Sciatic nerve (tissue), 2 donors: ENCODE measurements around the gene TCOF1. TPM values are rescaled to one million over a fixed set of nuclear protein-coding genes. Genes with fewer than 3 reads are reported as not detected.

ENCODE experiments used
- ATAC-seq: fragments of 200-7000 bp; cut with Tn5 transposase; one replicate; pipeline ENCODE4 v1.9.1; 2020; ENCODE audit warnings: mild to moderate bottlenecking, moderate library complexity
- DNase-seq: peaks from one replicate; pipeline ENCODE4 v3.0.0-alpha.2; 2020; ENCODE audit warnings: low spot score
- intact Hi-C: fragments of 100-400 bp; cut with DNase I; formaldehyde crosslinking; loops from one replicate; pipeline ENCODE4 v1.14.2; 2022
- total RNA-seq: library from RNA; stranded (reverse); fragmentation: NEBNext Ultra II Directional; extraction: Animal tissue kit (Norgen Biotek cat#: 25700); gene quantifications from one replicate; pipeline ENCODE4 v1.2.1, GENCODE V29; 2021
- donor health status: DM: no; HTN: no; CAD: no.
- donor health status: DM: no; HTN: no; CAD: no.

The TCOF1 gene
- total RNA-seq, 1 donor from 2014 or later = 30.0 TPM

DNA sequence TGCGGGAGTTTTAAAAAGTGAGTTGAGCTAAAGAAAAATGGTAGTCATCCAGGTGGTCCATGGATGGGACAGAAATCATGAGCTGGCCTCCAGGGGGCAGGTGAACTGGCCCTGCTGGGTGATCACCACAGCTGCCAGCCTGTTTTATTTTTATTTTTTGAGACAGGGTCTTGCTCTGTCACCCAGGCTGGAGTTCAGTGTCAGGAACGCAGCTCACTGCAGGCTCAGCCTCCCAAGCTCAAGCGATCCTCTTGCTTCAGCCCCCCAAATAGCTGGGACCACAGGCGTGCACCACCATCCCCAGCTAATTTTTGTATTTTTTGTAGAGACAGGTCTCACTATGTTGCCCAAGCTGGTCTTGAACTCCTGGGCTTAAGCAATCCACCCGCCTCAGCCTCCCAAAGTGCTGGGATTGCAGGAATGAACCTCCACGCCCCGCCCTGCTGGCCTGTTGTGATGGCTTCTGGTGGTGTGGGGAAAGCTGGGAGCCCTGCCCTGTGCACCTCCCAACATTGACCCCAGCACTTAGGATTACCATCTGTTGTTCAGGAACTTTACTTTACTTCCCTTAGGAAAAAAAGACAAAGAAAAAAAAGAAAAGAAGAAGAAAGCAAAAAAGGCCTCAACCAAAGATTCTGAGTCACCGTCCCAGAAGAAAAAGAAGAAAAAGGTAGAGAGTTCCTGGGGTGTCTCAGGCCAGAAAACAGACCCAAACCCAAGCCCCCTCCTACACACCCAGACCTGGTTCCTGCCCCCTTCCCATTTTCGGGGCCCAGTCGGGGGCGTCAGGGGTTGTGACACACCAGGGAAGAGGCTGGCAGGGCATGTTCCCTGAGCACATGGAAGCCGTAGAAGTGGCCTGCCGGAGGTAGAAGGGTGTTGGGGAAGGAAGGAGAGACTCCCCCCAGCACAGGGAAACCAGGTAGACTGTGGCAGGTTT, 40.6 kb downstream of the TCOF1 start:
- intact Hi-C loops = no loop called here
- DNase-seq (no peak), ATAC-seq (peak; percentile 58)

DNA sequence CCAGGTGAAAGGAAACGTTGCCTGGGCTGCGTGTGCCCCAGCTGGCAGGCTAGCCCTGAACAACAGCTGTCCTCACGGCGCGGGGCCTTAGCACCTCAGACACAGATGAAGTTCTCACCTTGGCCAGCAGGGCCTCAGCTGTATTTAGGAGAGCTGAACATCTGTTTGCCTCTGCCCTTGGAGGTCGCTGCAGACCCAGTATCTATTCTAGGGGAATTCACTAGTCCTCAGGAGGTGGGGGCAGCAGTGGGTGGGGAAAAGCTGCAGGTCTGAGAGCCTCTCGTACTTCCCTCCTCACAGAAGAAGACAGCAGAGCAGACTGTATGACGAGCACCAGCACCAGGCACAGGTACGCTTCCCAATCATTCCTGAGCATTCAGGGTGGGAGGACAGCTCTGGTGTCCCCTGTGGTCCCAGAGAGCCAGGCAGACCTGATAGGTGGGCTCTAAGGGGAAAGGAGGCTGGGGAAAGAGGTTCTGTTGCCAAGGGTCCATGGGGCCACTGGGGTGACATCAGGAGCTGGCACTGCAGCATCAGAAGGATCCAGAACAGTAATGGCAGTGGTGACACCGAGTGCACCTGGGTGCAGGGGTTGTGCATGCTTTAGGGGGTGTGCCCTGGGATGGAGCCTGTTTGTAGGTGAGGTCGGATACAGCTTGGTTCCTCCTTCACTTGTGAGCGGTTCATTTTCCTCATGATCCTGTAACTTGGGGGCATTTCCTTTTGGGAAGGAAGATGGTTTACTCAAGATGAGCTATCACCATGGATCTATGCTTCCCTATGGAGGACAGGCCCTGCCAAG, 41.4 kb downstream of the TCOF1 start:
- intact Hi-C loops = no loop called here
- no peak for ATAC-seq
- no peak for DNase-seq

DNA sequence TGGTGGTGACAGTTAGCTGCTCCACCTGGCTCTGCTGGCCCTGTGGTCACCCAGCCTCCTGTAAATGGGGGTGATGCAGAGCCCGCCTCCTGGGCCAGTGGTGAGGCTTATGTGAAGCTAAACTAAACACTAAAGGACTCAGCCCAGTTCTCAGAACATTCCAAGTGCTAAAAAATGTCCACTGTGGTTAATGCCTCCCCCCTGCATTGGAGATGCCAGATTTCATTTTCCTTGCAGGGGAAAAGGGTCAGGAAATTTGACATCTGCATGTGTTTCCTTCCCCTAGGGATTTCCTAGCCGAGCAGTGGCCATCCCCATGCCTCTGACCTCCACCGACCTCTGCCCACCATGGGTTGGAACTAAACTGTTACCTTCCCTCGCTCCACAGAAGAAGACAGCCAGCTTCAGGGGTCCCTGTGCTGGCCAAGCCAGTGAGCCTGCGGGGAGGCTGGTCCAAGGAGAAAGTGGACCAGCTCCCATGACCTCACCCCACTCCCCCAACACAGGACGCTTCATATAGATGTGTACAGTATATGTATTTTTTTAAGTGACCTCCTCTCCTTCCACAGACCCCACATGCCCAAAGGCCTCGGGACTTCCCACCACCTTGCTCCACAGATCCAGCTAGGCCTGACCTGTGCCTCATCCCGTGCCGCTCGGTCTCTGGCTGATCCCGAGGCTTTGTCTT, 42.2 kb downstream of the TCOF1 start:
- no peak for ATAC-seq
- intact Hi-C loops = no loop called here

DNA sequence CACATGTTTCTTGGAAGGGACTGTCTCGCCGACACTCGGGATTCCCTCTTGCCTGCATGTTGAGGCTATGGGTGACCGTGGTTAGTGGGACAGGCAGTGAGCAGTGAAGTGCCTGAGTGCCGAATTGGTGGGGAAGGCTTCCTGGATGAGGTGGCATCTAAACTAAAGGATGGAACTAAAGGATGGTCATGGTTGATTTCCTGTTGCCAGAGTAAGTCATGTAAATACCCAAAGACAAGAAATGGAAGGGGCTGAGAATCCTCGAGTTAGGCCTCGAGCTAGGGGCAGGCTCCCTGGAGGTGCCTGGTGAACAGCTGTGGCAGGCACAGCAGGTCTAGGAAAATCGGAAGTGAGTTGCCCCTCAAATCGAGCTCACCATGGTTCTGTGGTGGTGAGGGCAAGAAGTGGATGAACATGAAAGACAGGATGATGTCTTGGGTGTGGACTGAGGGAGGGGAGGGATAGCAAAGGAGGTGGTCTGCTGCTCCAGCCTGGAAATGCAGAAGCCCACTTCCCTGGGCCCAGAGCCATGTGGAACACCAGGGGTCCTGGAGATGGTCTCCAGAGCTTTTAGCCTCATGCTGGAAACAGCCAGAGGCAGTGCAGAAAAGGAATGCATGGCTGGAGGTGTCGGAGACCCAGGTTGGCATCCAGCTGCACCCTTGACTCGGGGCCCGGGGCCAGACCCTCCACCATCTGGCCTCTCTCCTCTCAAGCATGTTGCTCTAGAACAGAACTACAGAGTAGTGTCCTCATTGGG, 43.0 kb downstream of the TCOF1 start:
- no peak for DNase-seq
- no peak for ATAC-seq
- intact Hi-C loops = no loop called here

More for the DNA sequence above, 42.2 kb downstream of the TCOF1 start:
- DNase-seq = no peak

DNA sequence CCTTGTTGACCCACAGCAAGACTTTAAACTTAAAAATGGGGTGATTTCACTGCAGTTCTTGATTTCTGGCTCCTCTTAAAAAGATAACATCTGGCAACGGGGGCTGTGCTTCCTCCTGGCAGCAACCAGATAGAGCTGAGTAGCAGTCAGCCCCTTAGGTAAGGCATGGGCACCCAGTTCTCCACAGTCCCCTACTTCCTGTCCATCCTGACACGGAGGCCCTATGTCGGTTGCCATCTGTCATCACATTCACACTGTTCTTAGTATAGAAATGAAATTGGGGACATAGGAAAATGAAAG, 43.5 kb downstream of the TCOF1 start:
- DNase-seq (no peak), ATAC-seq (no peak)
- intact Hi-C loops = no loop called here

DNA sequence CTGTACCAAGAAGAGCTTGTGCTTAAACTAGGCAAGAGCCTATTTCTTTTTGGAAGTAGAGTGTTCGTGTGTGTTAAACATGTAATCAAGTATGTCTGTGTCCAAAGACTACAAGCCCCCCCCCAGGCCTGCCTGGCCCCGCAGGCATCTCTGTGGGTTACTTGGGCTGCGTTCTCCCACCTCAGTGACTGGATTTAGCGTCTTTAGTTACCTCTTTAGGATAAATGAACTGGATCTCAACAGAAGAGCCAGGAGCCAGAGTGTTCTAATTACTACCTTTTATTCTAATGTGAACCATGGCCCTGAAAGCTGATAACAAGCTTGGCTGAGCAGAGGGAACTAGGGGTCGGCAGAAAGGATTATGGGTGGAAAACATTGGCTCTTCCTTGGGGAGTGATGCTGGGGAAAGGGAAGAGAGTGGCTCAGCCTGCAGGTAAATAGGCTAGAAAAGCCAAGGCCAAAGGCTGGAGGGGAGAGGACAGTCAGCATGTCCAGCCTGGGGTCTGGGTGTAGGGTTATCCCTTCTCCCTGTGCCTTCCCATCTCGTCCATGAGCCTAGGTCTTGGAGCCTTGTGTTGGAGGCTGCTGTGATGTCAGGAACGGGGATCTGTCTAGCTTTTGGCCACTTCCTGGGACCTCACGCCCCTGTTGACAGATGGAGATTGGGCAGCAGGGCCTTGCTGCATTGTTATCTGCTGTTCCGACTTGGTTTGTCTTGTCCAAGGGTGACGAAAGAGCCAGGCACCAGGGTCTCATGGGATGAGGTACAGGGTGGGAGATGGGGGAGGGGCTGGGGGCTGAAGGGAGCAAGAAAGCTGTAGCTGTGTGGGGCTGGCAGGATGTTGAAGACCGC, 44.1 kb downstream of the TCOF1 start:
- intact Hi-C loops = no loop called here
- ATAC-seq (no peak), DNase-seq (no peak)

DNA sequence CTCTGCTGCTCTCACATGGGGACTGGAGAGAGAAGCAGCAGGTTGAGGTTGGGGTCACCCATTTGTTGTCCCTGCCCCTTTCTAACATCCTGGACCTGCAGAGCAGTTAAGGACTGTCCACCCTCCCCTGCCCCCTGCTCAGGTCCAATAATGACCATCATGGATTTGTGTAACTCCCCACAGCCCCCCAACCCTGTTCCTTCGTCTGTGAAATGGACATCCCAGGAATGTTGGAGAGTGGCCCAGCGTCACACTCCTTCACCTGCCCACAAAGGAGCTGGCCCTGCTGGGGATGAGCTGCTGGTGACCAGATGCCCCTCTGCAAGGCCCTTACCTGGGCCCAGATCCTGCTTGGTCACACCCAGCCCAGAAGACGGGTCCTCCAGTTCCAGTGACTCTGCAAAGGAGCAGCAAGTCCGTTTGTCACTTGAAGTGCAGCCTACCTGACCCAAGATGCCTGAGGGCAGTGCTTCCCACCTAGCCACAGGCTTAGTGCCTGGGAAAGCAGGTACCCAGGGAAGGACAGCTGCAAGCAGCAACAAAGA, 44.8 kb downstream of the TCOF1 start:
- DNase-seq = no peak
- intact Hi-C loops = no loop called here
- no peak for ATAC-seq

DNA sequence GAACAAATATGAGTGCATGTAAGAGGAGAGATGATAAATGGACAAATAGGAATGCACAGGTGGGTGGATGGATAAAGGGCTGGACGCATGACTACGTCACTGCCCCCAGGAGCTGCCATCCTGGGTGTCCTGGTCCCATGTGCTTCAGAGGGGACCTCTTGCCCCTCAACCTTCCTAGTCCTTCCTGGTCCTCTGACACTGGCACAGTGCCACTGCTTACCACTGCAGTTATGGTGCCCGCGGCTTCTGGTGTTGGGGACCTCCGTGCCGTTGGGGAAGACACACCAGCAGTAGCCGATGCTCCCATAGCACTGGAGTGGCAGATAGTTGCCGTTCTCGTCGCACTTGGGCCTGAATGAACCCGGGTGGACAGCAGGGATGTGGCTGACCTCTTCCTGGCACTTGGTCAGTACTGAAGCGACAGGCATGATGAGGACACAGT, 45.4 kb downstream of the TCOF1 start:
- no peak for ATAC-seq
- intact Hi-C loops = no loop called here
- DNase-seq = no peak

DNA sequence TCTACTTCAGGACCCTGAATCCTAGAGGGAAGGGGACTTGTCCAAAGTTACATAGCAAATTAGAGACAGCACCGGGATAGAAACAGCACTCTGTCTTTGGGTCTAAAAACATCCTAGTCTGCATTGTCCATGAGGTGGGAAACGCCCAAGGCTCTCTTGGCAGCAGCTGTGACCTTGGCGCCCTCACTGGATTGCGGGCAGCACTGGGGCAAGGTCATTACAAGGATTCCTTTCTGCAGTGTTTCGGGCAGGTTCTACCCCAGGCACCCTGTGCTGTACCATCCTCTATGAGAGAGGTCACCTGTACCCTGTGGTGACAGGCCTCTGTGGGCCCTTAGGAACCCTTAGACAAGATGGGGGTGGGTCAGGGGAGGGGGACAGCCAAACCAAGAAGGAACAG, 46.6 kb downstream of the TCOF1 start:
- no peak for ATAC-seq
- intact Hi-C loops = no loop called here
- no peak for DNase-seq

DNA sequence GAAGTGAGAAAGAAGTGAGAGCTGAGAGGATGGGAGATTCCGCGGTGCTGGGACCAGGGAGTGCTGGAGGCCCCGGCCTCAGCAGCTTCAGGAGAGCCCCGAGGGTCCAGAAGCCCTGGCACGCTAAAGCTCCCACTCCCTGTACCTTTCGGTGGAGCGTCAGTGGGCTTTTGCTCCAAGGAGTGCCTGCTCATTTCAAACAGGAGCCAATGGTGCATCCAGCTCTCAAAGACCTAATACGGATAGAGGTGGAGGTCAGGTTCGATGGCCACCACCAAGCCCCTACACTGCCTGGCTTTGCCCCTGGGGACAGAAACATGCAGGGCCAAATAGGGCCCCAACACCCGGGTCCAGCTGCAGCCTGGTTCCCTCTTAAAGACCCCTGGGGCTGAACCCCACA, 47.0 kb downstream of the TCOF1 start:
- intact Hi-C loops = no loop called here
- no peak for ATAC-seq
- DNase-seq = no peak

DNA sequence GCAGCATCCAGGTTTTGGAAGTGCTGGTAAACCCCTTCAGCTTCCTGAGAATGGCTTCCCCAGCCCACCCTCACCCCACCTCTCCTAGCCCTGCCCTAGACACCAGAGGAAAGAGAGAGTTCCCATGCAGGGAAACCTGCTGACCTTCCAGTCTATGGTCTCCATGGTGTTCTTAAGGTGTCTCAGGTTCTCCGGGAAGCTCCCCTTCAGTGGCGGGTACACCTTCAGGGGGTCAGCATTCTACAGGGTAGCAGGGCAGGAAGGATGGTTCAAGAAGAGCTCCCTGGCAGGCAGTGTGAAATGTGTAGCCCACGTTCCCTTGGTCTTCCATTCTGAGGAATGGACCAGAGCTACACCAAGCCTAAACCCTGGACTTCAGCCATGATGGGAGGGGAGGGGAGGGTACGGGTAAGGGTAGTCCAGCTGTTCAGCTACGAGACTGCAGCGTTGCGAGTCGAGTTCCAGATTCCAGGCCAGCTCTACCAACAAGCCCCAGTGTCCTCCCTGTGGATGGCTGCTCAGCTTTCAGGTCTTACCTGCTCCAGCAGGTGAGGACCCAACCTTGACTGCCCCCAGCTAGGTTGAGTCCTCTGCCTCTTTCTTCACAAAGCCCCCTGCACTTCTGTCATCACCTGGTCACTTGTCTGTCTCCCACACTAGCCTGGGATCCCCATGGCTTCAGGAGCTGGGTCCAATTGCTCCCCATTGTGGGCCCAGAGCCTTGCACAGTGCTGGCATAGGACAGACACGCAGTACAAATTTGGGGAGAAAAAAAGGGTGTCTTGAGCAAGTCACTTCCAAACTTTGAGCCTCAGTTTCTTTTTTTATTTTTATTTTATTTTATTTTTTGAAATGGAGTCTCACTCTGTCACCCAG, 47.7 kb downstream of the TCOF1 start:
- DNase-seq (no peak), ATAC-seq (no peak)
- intact Hi-C loops = no loop called here

DNA sequence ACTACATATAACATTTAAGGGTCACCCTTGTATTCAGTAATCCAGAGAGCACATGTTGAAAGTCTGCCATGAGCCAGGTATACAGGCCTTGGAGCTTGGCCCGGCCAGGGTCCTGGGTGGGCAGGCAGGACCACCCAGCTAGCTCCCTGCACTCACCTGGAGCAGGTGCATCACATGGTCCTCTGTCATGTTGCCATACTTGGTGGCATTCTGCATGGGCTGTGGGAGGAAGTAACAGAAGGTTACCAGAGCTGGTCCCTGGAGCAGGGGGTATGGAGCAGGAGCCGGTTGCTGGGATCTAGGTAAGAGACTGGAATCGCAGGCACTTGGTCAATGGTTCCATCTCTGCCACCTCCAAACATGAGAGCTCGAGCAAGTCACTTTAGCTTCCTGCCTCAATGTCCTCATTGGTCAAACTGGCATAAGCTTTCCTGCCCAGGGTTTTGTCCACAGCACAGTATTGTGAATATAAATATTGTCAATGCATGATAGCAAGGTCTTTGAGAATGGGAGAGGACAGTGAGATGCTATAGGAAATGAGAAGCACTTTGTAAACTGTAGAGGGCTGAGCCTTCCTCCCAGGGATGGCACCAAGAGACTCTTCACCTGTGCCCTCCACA, 48.7 kb downstream of the TCOF1 start:
- intact Hi-C loops = no loop called here
- ATAC-seq (no peak), DNase-seq (no peak)

DNA sequence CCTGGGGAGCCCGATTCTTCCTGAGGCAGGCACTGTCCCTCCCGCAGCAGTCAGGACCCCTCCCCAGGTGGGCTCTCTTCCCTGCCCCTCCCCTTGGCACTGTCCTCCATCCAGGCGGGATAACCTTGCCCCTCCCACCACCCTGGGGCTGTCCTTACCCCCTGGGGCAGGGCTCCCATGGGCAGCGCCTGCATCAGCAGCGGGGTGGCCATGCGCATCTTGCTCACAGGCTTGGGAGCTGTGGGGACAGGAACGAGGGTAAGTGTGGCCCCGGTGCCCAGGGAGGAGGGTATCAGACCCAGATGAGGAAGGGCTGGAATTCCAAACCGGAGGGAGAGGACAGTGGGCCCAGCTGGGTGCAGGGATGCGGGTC, 49.2 kb downstream of the TCOF1 start:
- DNase-seq (no peak), ATAC-seq (no peak)
- intact Hi-C loops = no loop called here

DNA sequence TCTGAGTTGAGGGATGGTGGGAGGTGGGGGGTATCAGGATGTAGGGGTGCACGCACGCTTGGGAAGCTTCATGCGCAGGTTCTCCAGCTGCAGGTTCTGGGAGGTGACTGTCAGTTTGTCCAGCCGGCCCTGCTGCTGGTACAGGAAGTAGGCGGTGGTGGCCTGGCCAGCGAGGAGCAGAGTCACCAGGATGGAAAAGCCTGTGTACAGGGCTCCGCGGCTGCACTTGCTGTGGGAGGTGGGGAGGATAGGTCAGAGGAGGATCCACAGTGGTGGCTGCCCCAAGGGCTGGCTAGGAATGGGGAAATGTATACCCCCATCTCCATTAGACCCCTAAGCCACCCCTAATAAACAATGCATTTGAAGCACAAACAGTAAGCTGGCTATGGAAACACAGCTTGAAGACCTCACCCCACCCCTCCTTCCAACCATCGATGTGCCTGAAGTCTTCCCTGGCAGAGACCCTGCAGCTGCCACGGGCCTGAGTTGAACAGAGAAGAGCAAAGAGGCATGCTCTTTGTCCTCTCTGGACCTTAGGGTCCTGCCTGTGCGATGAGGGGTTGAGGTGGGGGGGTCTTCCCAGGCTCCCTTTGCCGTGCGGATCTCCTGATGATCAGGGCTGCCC, 49.7 kb downstream of the TCOF1 start:
- intact Hi-C loops = no loop called here
- DNase-seq (no peak), ATAC-seq (no peak)

DNA sequence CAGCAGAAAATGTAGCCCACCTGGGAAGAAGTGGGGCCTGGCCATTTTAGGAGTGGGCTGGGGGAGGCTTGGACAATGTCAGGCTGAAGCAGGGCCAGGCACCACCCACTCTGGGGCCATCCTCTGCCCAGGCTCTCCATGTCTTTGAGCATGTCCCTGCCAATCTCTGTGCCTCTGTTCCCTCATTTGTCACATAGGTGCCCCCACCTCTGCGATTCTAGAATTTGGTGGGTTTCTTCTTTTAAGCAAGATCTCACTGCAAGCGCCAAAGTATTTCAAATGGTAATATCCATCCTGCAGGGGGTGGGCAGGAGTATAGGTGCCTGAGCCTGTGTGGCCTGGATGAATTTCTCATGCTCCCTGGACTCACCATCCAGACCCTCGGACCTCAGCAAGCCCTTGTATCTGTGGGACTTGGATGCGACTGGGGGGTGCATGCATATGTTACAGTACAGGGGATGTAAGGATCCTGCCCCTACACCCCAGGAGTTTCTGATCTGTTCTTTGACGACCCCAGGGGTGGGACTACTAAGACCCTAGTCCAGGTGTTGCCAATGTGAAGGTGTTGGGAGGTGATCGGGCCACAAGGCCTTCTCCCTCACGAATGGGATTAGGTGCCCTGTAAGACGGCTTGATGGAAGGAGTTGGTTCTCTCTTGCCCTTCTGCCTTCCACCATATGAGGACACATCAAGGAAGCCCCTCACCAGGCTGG, 50.9 kb downstream of the TCOF1 start:
- ATAC-seq (no peak), DNase-seq (no peak)
- intact Hi-C loops = no loop called here
